Kidney epithelial cell (primary cell): Measurements from ENCODE around the gene LGALS13. TPM values are rescaled to one million over a fixed set of nuclear protein-coding genes. Genes with fewer than 3 reads are reported as not detected.

ENCODE experiments used
- DNase-seq: peaks from one replicate; pipeline ENCODE4 v3.0.0-alpha.2; 2010; ENCODE audit warnings: low read depth
- H3K27me3 ChIP-seq: 2 replicates; pipeline ENCODE4 v1.6.0; 2011; ENCODE audit warnings: low read length; ENCODE audit not compliant: control insufficient read depth, insufficient read depth
- H3K36me3 ChIP-seq: 2 replicates; pipeline ENCODE4 v1.5.1; 2011; ENCODE audit warnings: low read length; ENCODE audit not compliant: control insufficient read depth, insufficient read depth
- H3K4me3 ChIP-seq: 2 replicates; pipeline ENCODE4 v1.5.1; 2011; ENCODE audit warnings: low read depth, mild to moderate bottlenecking, control low read depth, low read length
- total RNA-seq: library from RNA; depleted of rRNA; stranded (reverse); fragments of >200 nt; gene quantifications from 2 replicates; pipeline ENCODE4 v1.2.3, GENCODE V29; 2015
- TF ChIP-seq, protein P1 (sequence below): IDR thresholded peaks from 2 replicates; pipeline ENCODE4 v1.5.1; 2011; ENCODE audit warnings: mild to moderate bottlenecking, moderate library complexity, low read length, control low read depth, inconsistent platforms; ENCODE audit not compliant: insufficient read depth, poor library complexity, severe bottlenecking

The LGALS13 gene
- total RNA-seq, 1 donor from 2014 or later, result not detected

GRCh38 chr19:39599116-39599515 is 3.2 kb upstream of the LGALS13 start:
- Histone ChIP-seq H3K4me3 (no peak overlapping the region), H3K27me3 (no peaks in the 10 kb centered on the region), H3K36me3 (no peaks in the 10 kb centered on the region)
- TF ChIP-seq, protein P1, sequence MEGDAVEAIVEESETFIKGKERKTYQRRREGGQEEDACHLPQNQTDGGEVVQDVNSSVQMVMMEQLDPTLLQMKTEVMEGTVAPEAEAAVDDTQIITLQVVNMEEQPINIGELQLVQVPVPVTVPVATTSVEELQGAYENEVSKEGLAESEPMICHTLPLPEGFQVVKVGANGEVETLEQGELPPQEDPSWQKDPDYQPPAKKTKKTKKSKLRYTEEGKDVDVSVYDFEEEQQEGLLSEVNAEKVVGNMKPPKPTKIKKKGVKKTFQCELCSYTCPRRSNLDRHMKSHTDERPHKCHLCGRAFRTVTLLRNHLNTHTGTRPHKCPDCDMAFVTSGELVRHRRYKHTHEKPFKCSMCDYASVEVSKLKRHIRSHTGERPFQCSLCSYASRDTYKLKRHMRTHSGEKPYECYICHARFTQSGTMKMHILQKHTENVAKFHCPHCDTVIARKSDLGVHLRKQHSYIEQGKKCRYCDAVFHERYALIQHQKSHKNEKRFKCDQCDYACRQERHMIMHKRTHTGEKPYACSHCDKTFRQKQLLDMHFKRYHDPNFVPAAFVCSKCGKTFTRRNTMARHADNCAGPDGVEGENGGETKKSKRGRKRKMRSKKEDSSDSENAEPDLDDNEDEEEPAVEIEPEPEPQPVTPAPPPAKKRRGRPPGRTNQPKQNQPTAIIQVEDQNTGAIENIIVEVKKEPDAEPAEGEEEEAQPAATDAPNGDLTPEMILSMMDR, result no peak
- DNase-seq, result no peak

- no peaks in the 10 kb centered on the region for H3K27me3 ChIP-seq
- H3K36me3 ChIP-seq, result no peaks in the 10 kb centered on the region
- no peak overlapping the region for H3K4me3 ChIP-seq
- TF ChIP-seq, protein P1, result no peak
- no peak for DNase-seq
These were observed 1.5 kb downstream of the LGALS13 start for GRCh38 chr19:39603825-39604224.

- Histone ChIP-seq H3K36me3 (no peaks in the 10 kb centered on the region), H3K4me3 (no peak overlapping the region), H3K27me3 (no peaks in the 10 kb centered on the region)
- no peak for DNase-seq
- TF ChIP-seq, protein P1, result no peak
These were observed 4.7 kb downstream of the LGALS13 start for GRCh38 chr19:39607021-39607420.

DNA sequence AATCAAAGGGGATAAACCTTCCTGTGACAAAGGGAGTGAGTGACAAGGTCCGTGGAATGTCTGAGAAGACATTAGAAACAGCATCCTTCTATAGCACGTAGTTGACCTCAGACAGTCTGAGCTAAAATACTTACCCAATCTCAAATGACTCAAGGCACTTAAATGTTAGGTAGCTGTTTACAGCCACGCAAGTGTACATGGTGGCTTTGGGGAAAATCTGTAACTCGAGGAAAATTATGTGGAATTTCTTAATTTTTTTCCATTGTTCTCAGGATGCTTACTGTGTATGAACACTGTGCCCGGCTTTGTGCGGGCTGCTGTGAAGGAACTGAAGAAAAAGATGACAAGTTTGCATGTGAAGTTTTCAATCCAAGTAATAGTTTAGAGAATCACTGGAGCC is 5.2 kb downstream of the LGALS13 start:
- DNase-seq, result no peak
- H3K36me3 ChIP-seq, result no peaks in the 10 kb centered on the region

DNA sequence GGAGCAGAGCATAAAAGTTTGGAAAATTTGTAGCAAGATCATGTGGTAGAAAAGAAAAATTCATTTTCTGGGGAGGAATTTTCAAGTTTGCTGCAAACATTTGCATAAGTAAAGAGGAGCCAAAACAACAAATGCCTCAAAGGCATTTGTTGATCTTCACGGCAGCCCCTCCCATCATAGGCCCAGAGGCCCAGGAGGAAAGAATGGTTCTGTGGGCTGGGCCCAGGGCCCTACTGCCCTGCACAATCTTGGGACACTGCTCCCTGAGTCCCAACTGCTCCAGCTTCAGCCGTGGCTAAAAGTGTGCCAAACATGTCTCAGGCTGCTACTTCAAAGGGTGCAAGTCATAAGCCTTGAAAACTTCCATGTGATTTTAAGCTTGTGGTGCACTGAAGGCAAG is 11.3 kb downstream of the LGALS13 start:
- Histone ChIP-seq H3K27me3 (no peaks in the 10 kb centered on the region), H3K36me3 (no peaks in the 10 kb centered on the region), H3K4me3 (no peak overlapping the region)
- DNase-seq, result no peak
- TF ChIP-seq, protein P1, result no peak

More for the DNA sequence above, 5.2 kb downstream of the LGALS13 start:
- Histone ChIP-seq H3K4me3 (no peak overlapping the region), H3K27me3 (no peaks in the 10 kb centered on the region)
- TF ChIP-seq, protein P1, result no peak

DNA sequence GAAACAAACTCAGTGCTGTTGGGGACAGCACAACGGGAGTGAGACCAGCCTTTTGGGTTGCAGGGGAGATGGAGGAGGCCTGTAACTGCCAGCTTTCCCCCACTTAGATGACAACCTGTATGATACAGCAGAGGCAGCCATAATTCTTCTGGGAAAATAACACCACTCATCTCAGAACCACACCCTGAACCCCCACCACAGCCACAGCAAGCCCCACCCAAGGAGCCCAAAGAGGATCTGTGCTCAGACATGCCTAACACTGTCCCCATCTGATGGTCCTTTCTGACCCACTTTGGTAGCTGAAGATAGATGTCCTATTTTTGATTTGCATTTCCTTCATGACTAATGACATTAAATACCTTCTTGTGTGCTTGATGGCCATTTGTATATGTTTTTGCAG is 15.4 kb downstream of the LGALS13 start:
- Histone ChIP-seq H3K4me3 (no peak overlapping the region), H3K27me3 (no peaks in the 10 kb centered on the region), H3K36me3 (no peaks in the 10 kb centered on the region)
- TF ChIP-seq, protein P1, result no peak
- no peak for DNase-seq
